K562 (cell line): ENCODE measurements around the gene EMC10. TPM values are rescaled to one million over a fixed set of nuclear protein-coding genes. Genes with fewer than 3 reads are reported as not detected.

Experiments used
- BDP1 ChIP-seq: IDR thresholded peaks from 3 replicates; pipeline ENCODE4 v1.6.1; 2011; ENCODE audit not compliant: insufficient read length, insufficient read depth
- HNRNPUL1 ChIP-seq: fragments of 200-400 bp; formaldehyde crosslinking; IDR thresholded peaks from 2 replicates; pipeline ENCODE4 v1.6.1; 2017; ENCODE audit warnings: low read length
- MITF ChIP-seq: IDR thresholded peaks from 2 replicates; pipeline ENCODE4 v1.6.1; 2014; ENCODE audit warnings: antibody characterized with exemption
- MTA1 ChIP-seq: fragments of 450-650 bp; IDR thresholded peaks from 2 replicates; pipeline ENCODE4 v1.6.1; 2017; ENCODE audit warnings: borderline replicate concordance
- NELFE ChIP-seq: IDR thresholded peaks from 2 replicates; pipeline ENCODE4 v1.6.1; 2011; ENCODE audit warnings: mild to moderate bottlenecking; ENCODE audit not compliant: insufficient read depth, insufficient read length
- NFIC ChIP-seq: fragments of 450-650 bp; IDR thresholded peaks from 2 replicates; pipeline ENCODE4 v1.6.1; 2017; ENCODE audit warnings: mild to moderate bottlenecking, inconsistent platforms
- PPARD ChIP-seq: fragments of 250-450 bp; sonication (Bioruptor Pico); IDR thresholded peaks from 2 replicates; pipeline ENCODE4 v1.8.0; 2022; ENCODE audit warnings: inconsistent platforms, mild to moderate bottlenecking, moderate library complexity
- PREB ChIP-seq: sonication (generic); formaldehyde crosslinking; IDR thresholded peaks from 2 replicates; pipeline ENCODE4 v1.8.1; 2023; ENCODE audit warnings: mild to moderate bottlenecking, missing genetic modification reagents
- SOX6 ChIP-seq: fragments of 450-650 bp; IDR thresholded peaks from 2 replicates; pipeline ENCODE4 v1.6.1; 2014; ENCODE audit warnings: mild to moderate bottlenecking
- SRF ChIP-seq, 2 experiments: fragments of 250-450, 450-650 bp in 1 of 2; sonication (Bioruptor Pico) in 1 of 2; sonication (generic) in 1 of 2; formaldehyde crosslinking; IDR thresholded peaks; 2 replicates each; pipeline versions ENCODE4 v1.5.0 to v1.5.1; 2020 to 2022; ENCODE audit warnings: mild to moderate bottlenecking in 1 of 2, missing genetic modification reagents in 1 of 2
- TFAM ChIP-seq: fragments of 250-450 bp; sonication (Bioruptor Pico); conservative IDR thresholded peaks from 2 replicates; pipeline ENCODE4 v1.5.0; 2021; ENCODE audit warnings: mild to moderate bottlenecking, moderate library complexity
- TSHZ1 ChIP-seq: fragments of 250-450 bp; sonication (Bioruptor Pico); IDR thresholded peaks from 2 replicates; pipeline ENCODE4 v1.4.0; 2020; ENCODE audit warnings: mild to moderate bottlenecking, moderate library complexity
- USF1 ChIP-seq: sonication (generic); formaldehyde crosslinking; IDR thresholded peaks from 2 replicates; pipeline ENCODE4 v1.9.0; 2022; ENCODE audit warnings: mild to moderate bottlenecking, missing genetic modification reagents
- polyA plus RNA-seq, 8 experiments: library from polyadenylated mRNA; depleted of rRNA in 4 of 8; stranded (reverse) in 5 of 8; unstranded in 3 of 8; fragments of >200 nt; fragmentation: Nextera tagmentation in 2 of 8; fragmentation: Illumina TruSeq in 1 of 8; extraction: Ambion mirVana in 2 of 8; extraction: Trizol in 1 of 8; gene quantifications; 2 replicates each; pipeline versions ENCODE4 v1.2.1 to v1.2.3, GENCODE V29; 2011 to 2014; ENCODE audit warnings: inconsistent platforms in 1 of 8, missing spikeins in 1 of 8
- total RNA-seq, 7 experiments: library from RNA; depleted of rRNA in 6 of 7; stranded (reverse); fragments of >200 nt in 6 of 7; fragmentation: Illumina TruSeq in 2 of 7; extraction: Trizol in 2 of 7; gene quantifications; 2 replicates each; pipeline versions ENCODE4 v1.2.1 to v1.2.3, GENCODE V29; 2011 to 2021; ENCODE audit warnings: low replicate concordance in 1 of 7
- TF ChIP-seq, protein P1 (sequence below): fragments of 250-450 bp; sonication (Bioruptor Pico); IDR thresholded peaks from 2 replicates; pipeline ENCODE4 v1.8.0; 2022; ENCODE audit warnings: moderate library complexity, mild to moderate bottlenecking, inconsistent platforms
- TF ChIP-seq, protein P2 (sequence below): fragments of 250-450 bp; sonication (Bioruptor Pico); IDR thresholded peaks from 2 replicates; pipeline ENCODE4 v1.4.0; 2020; ENCODE audit warnings: mild to moderate bottlenecking
- TF ChIP-seq, protein P3 (sequence below): IDR thresholded peaks from 3 replicates; pipeline ENCODE4 v1.6.1; 2011; ENCODE audit warnings: borderline replicate concordance, mild to moderate bottlenecking; ENCODE audit not compliant: insufficient read length, insufficient read depth

Gene EMC10
- total and polyA plus RNA-seq, 9 of the 15 experiments (the other 6 are each of a cell fraction or from before 2014, with no cell fraction given), result 1.4 to 46.0 (median 13.1) TPM

- TF ChIP-seq TSHZ1 (no peak), NELFE (no peak), NFIC (peak; percentile 84), MTA1 (no peak), SRF (CRISPR knock-in tag; IDR thresholded peaks at IDR 0.05) (peak in 1 of 2 experiments; percentile 15; a peak in 1 of 4 replicates), USF1 (CRISPR knock-in tag) (no peak; the same call in 1 of the 2 replicates), PPARD (CRISPR knock-in tag) (no peak), BDP1 (no peak), PREB (CRISPR knock-in tag) (no peak), MITF (no peak), SOX6 (no peak), TFAM (CRISPR knock-in tag) (no peak), HNRNPUL1 (no peak)
- TF ChIP-seq, protein P1, sequence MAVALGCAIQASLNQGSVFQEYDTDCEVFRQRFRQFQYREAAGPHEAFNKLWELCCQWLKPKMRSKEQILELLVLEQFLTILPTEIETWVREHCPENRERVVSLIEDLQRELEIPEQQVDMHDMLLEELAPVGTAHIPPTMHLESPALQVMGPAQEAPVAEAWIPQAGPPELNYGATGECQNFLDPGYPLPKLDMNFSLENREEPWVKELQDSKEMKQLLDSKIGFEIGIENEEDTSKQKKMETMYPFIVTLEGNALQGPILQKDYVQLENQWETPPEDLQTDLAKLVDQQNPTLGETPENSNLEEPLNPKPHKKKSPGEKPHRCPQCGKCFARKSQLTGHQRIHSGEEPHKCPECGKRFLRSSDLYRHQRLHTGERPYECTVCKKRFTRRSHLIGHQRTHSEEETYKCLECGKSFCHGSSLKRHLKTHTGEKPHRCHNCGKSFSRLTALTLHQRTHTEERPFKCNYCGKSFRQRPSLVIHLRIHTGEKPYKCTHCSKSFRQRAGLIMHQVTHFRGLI, result no peak
- TF ChIP-seq, protein P2, sequence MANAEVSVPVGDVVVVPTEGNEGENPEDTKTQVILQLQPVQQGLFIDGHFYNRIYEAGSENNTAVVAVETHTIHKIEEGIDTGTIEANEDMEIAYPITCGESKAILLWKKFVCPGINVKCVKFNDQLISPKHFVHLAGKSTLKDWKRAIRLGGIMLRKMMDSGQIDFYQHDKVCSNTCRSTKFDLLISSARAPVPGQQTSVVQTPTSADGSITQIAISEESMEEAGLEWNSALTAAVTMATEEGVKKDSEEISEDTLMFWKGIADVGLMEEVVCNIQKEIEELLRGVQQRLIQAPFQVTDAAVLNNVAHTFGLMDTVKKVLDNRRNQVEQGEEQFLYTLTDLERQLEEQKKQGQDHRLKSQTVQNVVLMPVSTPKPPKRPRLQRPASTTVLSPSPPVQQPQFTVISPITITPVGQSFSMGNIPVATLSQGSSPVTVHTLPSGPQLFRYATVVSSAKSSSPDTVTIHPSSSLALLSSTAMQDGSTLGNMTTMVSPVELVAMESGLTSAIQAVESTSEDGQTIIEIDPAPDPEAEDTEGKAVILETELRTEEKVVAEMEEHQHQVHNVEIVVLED (CRISPR knock-in tag), result peak; percentile 56; the same call in 1 of the 2 replicates
- TF ChIP-seq, protein P3, sequence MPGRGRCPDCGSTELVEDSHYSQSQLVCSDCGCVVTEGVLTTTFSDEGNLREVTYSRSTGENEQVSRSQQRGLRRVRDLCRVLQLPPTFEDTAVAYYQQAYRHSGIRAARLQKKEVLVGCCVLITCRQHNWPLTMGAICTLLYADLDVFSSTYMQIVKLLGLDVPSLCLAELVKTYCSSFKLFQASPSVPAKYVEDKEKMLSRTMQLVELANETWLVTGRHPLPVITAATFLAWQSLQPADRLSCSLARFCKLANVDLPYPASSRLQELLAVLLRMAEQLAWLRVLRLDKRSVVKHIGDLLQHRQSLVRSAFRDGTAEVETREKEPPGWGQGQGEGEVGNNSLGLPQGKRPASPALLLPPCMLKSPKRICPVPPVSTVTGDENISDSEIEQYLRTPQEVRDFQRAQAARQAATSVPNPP, result no peak
Observed at GRCh38 chr19:50476224-50476906, at the start of gene EMC10, which contains the start of gene GARIN5A (continued).
